ENCODE data around the gene LRIG1. TPM values are rescaled to one million over a fixed set of nuclear protein-coding genes. Genes with fewer than 3 reads are reported as not detected.

LRIG1 gene, protein sequence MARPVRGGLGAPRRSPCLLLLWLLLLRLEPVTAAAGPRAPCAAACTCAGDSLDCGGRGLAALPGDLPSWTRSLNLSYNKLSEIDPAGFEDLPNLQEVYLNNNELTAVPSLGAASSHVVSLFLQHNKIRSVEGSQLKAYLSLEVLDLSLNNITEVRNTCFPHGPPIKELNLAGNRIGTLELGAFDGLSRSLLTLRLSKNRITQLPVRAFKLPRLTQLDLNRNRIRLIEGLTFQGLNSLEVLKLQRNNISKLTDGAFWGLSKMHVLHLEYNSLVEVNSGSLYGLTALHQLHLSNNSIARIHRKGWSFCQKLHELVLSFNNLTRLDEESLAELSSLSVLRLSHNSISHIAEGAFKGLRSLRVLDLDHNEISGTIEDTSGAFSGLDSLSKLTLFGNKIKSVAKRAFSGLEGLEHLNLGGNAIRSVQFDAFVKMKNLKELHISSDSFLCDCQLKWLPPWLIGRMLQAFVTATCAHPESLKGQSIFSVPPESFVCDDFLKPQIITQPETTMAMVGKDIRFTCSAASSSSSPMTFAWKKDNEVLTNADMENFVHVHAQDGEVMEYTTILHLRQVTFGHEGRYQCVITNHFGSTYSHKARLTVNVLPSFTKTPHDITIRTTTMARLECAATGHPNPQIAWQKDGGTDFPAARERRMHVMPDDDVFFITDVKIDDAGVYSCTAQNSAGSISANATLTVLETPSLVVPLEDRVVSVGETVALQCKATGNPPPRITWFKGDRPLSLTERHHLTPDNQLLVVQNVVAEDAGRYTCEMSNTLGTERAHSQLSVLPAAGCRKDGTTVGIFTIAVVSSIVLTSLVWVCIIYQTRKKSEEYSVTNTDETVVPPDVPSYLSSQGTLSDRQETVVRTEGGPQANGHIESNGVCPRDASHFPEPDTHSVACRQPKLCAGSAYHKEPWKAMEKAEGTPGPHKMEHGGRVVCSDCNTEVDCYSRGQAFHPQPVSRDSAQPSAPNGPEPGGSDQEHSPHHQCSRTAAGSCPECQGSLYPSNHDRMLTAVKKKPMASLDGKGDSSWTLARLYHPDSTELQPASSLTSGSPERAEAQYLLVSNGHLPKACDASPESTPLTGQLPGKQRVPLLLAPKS
- 29.2 TPM for total RNA-seq
- 23.4 TPM for polyA plus RNA-seq

DNA sequence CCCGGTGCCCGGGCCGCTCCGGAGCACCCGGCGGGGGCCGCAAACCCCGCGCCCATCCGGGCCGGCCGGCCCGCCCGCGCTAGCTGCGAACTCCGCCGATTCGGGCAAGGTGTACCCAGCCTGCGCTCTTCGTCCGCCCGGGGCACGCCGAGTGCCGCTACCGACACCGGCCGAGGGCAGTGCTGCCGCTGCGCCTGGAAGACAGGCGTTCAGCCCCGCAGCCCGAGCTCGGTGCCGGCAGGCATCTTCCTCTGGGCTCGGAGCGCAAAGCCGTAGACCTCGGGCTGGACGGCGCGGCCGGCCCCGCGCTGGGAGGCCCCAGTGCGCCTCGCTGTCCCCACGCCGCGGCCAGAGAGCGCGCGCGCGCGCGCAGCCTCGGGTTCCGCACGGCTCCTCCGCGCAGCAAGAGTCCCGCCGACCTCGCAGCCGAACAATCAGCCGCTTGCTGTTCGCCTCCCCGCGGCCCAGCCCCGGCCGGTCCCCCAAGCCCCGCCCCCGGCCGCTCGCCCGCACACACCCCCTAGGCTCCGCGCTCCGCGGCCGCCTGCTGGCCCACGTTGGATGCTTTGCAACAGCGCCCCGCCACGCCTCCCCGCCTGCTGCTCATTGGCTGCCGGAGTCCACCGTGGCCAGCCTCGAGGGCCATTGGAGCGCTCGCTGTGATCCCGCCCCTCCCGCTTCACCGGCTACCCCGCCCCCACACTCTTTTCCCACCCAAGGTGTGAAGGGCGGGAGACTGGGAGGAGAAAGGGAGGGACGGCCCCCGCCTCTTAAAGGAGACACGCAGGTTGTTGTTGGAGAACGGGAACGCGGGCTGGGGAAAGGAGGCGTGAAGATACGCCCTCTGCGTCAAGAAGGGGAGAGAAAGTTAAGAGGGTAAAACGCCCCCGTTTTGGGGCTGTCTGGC is at the start of gene LRIG1:
TSS of gene LRIG1 (minus strand) at position 447 of the 907 bp plus-strand sequence. CDS start 615 bp downstream, outside the sequence.
- DNase-seq (ENCODE audit: extremely low spot score): peak; percentile 94
- Histone ChIP-seq H3K36me3 (ENCODE audit: insufficient read depth) (no peaks in the 10 kb centered on the region), H3K4me1 (ENCODE audit: insufficient read depth) (peaks cover 1% of the 10 kb centered on the region), H3K27ac (ENCODE audit: low read depth) (peak within 1 kb of the TSS; percentile 49), H3K4me3 (ENCODE audit: low read depth, low read length) (peak within 1 kb of the TSS; percentile 94)
- WGBS: under 1% methylated on average over 106 of the region's 109 CpGs

DNA sequence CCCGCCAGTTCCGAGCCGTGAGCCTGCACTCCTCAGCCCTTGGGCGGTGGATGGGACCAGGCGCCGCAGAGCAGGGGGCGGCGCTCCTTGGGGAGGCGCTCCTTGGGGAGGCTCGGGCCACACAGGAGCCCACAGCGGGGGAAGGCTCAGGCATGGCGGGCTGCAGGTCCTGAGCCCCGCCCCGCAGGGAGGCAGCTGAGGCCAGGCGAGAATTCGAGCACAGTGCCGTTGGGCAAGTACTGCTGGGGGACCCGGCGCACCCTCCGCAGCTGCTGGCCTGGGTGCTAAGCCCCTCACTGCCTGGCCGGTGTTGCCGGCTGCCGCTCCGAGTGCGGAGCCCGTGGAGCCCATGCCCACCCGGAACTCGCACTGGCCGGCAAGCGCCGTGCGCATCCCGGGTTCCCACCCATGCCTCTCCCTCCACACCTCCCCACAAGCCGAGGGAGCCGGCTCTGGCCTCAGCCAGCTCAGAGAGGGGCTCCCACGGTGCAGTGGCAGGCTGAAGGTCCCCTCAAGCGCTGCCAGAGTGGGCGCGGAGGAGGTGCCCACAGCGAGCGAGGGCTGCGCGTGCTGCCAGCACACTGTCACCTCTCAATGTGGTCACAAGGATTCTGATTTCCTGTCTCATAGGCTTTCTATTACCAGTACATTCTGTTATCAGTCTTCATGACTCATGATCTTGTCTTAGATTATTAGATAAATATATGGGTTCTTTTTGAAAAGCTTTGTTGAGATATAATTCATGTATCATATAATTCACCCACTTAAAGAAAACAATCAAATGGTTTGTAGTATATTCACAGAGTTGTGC is 44.0 kb upstream of the LRIG1 start:
- Histone ChIP-seq H3K4me3 (ENCODE audit: low read depth, low read length) (no peak overlapping the region), H3K4me1 (ENCODE audit: insufficient read depth) (no peaks in the 10 kb centered on the region), H3K36me3 (ENCODE audit: insufficient read depth) (no peaks in the 10 kb centered on the region), H3K27ac (ENCODE audit: low read depth) (no peak overlapping the region)
- DNase-seq (ENCODE audit: extremely low spot score): no peak
- WGBS: 96% methylated on average over 43 of the region's 43 CpGs

DNA sequence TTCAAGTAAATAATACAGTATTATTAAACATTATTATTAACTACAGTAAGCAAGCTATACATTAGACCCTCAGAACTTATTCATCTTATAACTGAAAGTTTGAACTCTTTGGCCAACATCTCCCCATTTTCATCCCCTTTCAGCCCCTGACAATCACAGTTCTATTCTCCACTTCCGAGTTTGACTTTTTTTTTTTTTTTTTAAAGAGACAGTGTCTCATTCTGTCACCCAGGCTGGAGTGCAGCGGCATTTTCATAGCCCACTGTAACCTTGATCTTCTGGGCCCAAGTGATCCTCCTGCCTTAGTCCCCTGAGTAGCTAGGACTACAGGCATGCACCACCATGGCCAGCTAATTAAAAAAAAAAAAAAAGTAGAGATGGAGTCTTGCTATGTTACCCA is 41.3 kb upstream of the LRIG1 start:
- DNase-seq (ENCODE audit: extremely low spot score): no peak
- H3K36me3 ChIP-seq (ENCODE audit: insufficient read depth): no peaks in the 10 kb centered on the region
- 56% methylated on average over 2 of the region's 2 CpGs for WGBS
- no peak overlapping the region for H3K27ac ChIP-seq (ENCODE audit: low read depth)
- H3K4me3 ChIP-seq (ENCODE audit: low read depth, low read length): no peak overlapping the region
- no peaks in the 10 kb centered on the region for H3K4me1 ChIP-seq (ENCODE audit: insufficient read depth)

DNA sequence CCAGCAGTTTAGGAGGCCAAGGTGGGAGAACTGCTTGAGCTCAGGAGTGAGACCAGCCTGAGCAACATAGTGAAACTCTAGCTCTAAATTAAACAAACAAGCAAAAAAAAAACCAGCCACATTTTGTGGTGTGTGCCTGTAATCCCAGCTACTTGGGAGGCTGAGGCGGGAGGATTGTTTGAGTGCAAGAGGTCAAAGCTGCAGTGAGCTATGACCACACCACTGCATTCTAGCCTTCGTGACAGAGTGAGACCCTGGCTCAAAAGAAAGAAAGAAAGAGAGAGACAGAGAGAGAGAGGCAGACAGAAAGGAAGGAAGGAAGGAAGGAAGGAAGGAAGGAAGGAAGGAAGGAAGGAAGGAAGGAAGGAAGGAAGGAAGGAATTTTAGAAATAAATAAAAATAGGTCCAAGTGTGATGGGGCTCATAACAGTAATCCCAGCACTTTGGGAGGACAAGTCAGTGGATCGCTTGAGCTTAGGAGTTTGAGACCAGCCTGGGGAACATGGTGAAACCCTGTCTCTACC is 38.7 kb upstream of the LRIG1 start:
- 89% methylated on average over 3 of the region's 3 CpGs for WGBS
- H3K4me1 ChIP-seq (ENCODE audit: insufficient read depth): no peaks in the 10 kb centered on the region
- H3K4me3 ChIP-seq (ENCODE audit: low read depth, low read length): no peak overlapping the region
- no peak for DNase-seq (ENCODE audit: extremely low spot score)
- no peaks in the 10 kb centered on the region for H3K36me3 ChIP-seq (ENCODE audit: insufficient read depth)
- H3K27ac ChIP-seq (ENCODE audit: low read depth): no peak overlapping the region

DNA sequence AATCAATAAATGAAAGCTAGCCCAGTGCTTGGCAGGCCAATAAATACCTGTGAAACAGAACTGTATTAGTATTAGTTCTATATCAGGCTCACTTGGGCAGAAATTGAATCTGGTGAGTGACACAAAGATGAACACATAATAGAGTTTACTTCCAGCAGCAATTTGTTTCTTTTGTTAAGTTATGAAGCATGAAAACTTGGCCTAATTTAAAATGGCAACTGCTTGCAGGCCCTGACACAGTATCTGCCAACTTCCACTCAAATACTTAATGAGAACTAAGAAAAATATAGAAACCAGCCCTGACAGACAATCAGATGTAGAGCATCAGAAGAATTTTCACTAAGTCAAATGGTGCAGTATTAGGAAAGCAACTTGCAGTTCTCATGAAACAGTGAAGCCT is 37.6 kb upstream of the LRIG1 start:
- H3K36me3 ChIP-seq (ENCODE audit: insufficient read depth): no peaks in the 10 kb centered on the region
- H3K27ac ChIP-seq (ENCODE audit: low read depth): no peak overlapping the region
- no peaks in the 10 kb centered on the region for H3K4me1 ChIP-seq (ENCODE audit: insufficient read depth)
- no peak for DNase-seq (ENCODE audit: extremely low spot score)
- no peak overlapping the region for H3K4me3 ChIP-seq (ENCODE audit: low read depth, low read length)

DNA sequence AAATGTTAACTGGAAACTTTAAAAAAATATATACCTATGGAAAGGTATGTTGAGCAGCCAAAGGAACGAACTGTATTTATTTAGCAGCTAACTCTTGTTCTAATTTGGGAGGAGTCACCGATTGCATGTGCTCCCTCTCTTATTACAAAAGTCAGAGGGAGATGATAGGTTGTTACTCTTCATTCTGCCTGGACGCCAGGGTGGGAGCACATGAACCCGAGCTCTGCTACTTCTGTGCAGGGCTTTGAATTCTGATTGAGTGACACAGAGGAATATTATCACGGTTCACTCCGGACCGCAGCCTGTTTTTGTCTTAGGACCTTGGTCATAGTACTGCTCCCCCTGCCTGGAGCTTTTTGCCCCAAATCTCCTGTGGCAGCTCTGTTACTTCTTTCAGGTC is 36.9 kb upstream of the LRIG1 start:
- Histone ChIP-seq H3K4me1 (ENCODE audit: insufficient read depth) (no peaks in the 10 kb centered on the region), H3K36me3 (ENCODE audit: insufficient read depth) (no peaks in the 10 kb centered on the region), H3K27ac (ENCODE audit: low read depth) (no peak overlapping the region), H3K4me3 (ENCODE audit: low read depth, low read length) (no peak overlapping the region)
- 78% methylated on average over 7 of the region's 7 CpGs for WGBS
- no peak for DNase-seq (ENCODE audit: extremely low spot score)

DNA sequence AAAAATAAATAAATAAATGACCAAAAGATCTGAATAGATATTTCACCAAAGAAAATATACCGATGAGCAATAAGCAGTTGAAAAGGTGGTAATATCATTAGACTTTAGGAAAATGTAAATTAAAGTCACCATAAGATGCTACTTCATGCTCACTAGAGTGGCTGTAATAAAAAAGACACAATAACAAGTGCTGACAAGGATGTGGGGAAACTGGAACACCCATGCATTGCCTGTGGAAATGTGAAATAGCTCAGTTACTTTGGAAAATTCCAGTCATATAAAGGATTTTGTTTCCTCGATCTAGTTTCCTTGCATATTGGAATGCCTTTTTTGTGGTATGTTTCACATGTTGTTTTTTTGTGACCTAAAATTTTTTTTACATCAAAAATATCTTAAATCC is 36.0 kb upstream of the LRIG1 start:
- no peak overlapping the region for H3K4me3 ChIP-seq (ENCODE audit: low read depth, low read length)
- no peaks in the 10 kb centered on the region for H3K36me3 ChIP-seq (ENCODE audit: insufficient read depth)
- 97% methylated on average over 2 of the region's 2 CpGs for WGBS
- no peak for DNase-seq (ENCODE audit: extremely low spot score)
- no peaks in the 10 kb centered on the region for H3K4me1 ChIP-seq (ENCODE audit: insufficient read depth)
- no peak overlapping the region for H3K27ac ChIP-seq (ENCODE audit: low read depth)

DNA sequence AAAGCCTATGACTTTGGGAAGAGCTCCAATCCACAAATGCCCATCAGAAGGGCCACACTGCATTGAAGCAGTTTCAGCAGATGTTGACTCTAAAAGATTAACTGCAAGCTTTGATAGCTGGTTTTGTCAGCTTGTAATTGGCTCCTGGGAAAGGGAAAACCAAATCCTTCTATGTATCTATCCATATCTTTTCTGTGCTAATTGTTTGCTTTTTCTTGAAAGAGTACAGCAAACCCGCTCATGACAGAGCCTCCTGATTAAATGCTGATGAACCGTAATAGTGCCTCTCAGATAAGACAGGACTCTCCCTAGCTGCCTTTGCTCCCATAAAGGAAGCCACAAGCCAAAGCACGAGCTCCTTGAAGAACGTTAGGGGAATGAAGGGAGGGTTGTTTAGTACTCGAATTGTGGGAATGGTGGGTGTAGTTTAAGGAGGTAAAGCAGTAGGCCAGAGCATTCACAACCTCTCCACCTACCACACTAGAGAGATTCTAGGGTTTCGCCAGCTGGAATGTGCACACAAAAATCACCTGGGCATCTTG is 33.6 kb upstream of the LRIG1 start:
- no peaks in the 10 kb centered on the region for H3K4me1 ChIP-seq (ENCODE audit: insufficient read depth)
- no peak overlapping the region for H3K27ac ChIP-seq (ENCODE audit: low read depth)
- no peak for DNase-seq (ENCODE audit: extremely low spot score)
- H3K4me3 ChIP-seq (ENCODE audit: low read depth, low read length): no peak overlapping the region
- H3K36me3 ChIP-seq (ENCODE audit: insufficient read depth): no peaks in the 10 kb centered on the region
- WGBS: 63% methylated on average over 6 of the region's 6 CpGs

DNA sequence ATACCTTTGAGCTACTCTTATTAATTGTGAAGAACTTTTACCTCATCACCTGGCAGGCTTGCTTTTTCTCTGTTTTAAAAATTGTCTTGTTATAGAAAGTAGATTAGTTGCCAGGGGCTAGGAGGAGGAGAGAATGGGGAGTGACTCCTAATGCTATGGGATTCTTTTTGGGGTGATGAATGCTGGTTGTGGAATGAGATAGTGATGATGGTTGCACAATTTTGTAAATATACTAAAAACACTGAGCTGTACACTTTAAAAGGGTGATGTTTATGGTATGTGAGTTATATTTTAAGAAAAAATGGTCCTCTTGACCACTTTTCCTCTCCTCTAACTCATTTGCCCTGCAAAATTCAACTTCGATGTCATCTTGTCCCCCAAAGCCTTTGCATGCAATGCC is 31.8 kb upstream of the LRIG1 start:
- H3K36me3 ChIP-seq (ENCODE audit: insufficient read depth): no peaks in the 10 kb centered on the region
- no peaks in the 10 kb centered on the region for H3K4me1 ChIP-seq (ENCODE audit: insufficient read depth)
- DNase-seq (ENCODE audit: extremely low spot score): no peak
- no peak overlapping the region for H3K27ac ChIP-seq (ENCODE audit: low read depth)
- WGBS: 83% methylated on average over 1 of the region's 1 CpG
- H3K4me3 ChIP-seq (ENCODE audit: low read depth, low read length): no peak overlapping the region

DNA sequence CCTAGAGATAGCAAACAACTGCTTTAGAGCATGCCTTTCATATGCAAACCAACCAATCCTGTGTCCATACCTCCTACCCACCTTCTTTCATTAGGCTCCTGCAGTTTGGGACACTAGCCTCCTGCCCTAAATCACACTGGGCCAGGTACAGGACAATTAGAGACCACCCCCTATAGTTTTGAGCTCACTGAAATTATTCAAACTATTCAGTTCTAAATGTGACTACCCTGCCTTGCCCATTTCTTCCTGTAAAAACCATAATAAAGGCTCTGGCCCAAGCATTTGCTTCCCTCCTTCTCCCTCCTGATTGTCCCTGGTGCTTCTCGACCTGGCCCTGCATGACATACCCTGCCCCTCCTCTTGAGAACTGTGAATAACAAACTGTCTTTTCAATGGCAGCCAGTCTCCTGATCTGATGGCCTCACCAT is 31.4 kb upstream of the LRIG1 start:
- no peak overlapping the region for H3K4me3 ChIP-seq (ENCODE audit: low read depth, low read length)
- no peaks in the 10 kb centered on the region for H3K4me1 ChIP-seq (ENCODE audit: insufficient read depth)
- no peaks in the 10 kb centered on the region for H3K36me3 ChIP-seq (ENCODE audit: insufficient read depth)
- 73% methylated on average over 1 of the region's 1 CpG for WGBS
- DNase-seq (ENCODE audit: extremely low spot score): no peak
- no peak overlapping the region for H3K27ac ChIP-seq (ENCODE audit: low read depth)

DNA sequence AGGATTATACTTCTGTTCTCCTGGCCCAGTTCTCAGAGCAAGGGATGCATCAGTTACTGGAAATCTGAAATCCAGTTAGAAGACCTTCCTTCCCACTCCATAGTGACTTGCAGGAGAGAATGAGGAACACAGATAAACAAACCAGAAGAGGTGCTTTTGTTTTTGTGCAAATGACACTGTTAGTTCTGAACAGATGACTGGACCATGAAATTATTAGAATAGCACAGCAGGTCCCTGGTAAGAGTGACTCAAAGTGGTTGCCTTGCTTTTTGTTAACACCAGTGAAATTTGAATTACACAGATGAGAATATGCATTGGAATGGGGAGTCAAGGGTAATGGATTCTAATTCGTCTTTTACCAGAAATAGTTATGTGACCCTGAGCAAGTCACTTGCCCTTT is 30.4 kb upstream of the LRIG1 start:
- no peaks in the 10 kb centered on the region for H3K4me1 ChIP-seq (ENCODE audit: insufficient read depth)
- no peaks in the 10 kb centered on the region for H3K36me3 ChIP-seq (ENCODE audit: insufficient read depth)
- no peak overlapping the region for H3K4me3 ChIP-seq (ENCODE audit: low read depth, low read length)
- no peak overlapping the region for H3K27ac ChIP-seq (ENCODE audit: low read depth)
- no peak for DNase-seq (ENCODE audit: extremely low spot score)
- 88% methylated on average over 1 of the region's 1 CpG for WGBS

DNA sequence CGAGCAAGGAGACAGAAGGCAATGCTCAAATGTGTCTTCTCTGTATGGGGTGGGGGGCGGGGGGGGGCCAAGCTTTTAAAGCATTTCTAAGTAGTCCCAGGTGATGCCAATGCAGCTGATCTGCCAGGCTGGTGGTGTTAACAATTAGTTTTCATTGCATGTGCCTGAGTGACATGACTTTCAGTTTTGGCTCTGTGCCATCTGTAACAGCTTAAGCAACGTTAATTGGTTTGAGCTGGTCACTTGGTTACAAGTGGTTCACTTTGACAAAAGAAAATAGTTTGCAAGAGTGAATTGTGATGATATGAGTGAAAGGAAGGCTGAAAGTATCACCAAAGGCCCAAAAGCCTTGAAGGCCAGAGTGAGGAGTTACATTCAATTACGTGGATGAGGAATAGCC is 26.4 kb upstream of the LRIG1 start:
- H3K36me3 ChIP-seq (ENCODE audit: insufficient read depth): no peaks in the 10 kb centered on the region
- no peak overlapping the region for H3K27ac ChIP-seq (ENCODE audit: low read depth)
- DNase-seq (ENCODE audit: extremely low spot score): no peak
- H3K4me3 ChIP-seq (ENCODE audit: low read depth, low read length): no peak overlapping the region
- H3K4me1 ChIP-seq (ENCODE audit: insufficient read depth): no peaks in the 10 kb centered on the region
- WGBS: 74% methylated on average over 4 of the region's 4 CpGs
